HG03354 (cell line): Measurements from ENCODE around the gene KIF18B.

ENCODE experiments used
- ATAC-seq: cut with Tn5 transposase; IDR thresholded peaks from one replicate; pipeline ENCODE4 v1.9.1; 2021; ENCODE audit warnings: mild to moderate bottlenecking; ENCODE audit not compliant: unreplicated experiment, poor library complexity, severe bottlenecking

KIF18B gene

DNA sequence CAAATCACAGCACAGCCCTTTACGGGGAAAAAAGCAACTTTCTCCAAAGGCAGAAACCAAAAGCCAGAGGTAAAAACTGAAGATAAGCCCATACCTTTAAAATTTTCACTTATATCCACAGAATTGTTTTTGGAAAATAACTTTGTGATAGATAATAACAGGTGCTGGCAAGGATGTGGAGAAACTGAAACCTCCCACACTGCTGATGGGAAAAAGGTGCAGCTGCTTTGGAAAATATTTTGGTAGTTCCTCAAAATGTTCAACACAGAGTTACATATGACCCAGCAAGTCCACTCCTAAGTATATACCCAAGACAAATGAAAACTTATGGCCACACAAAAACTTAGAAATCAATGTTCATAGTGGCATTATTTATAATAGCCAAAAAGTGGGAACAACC, 60.6 kb downstream of the KIF18B start:
- ATAC-seq = no peak

GRCh38 chr17:44884941-44885340, 62.6 kb downstream of the KIF18B start:
- ATAC-seq = no peak

DNA sequence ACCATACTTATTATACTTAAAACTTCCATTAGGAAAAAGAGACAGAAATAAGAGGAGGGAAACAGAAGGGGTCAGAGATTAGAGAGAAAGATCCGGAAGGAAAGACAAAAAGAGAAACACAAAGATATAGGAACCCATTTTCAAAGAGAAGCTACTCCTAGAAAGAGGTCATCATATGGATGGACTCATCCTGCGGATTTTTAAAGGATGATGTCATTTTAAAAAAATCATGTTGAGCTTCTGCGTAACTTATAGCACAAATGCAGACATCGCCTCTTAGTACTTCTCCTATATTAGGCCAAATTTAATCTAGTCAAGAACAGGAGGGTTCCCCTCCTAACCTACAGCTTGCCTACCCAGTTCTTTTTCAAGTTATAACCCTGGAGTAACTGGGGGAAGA, 66.4 kb downstream of the KIF18B start:
- ATAC-seq = no peak

DNA sequence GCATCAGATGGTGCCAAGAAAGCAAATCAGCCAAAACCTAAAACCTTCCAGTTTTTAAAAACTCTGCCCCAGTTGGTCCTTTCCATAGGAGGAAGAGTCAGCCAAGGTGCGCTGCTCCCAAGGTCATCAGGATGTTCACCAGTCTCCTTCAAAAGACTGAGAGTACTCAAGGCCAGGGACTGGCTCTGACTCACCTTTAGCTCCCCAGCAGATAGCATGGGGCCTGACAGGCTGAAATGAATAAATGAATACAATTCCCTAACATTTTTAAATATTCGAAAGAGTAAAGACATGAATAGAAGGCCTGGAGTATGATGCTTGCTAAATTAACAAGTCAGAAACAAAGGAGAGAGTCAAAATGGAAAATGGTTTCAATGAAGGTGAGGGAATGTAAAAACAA, 67.5 kb downstream of the KIF18B start:
- ATAC-seq = no peak

DNA sequence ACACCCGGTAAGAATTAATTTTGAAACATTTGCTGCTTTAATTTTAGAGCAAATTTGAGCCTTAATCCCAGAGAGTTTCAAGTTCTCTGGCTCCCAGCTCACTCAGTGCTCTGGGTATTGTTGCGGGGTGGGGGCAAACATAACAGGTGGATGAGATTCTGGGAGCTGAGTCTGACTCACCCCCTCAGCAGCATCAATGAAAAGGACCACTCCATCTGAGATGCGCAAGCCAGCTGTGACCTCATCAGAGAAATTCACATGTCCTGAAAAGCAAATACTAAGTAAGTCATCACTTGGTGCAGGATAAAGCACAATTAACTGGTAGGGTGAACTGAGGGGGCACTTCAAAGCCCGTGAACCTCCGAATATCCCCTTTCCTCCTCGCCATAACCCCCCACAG, 68.2 kb downstream of the KIF18B start:
- no peak for ATAC-seq

DNA sequence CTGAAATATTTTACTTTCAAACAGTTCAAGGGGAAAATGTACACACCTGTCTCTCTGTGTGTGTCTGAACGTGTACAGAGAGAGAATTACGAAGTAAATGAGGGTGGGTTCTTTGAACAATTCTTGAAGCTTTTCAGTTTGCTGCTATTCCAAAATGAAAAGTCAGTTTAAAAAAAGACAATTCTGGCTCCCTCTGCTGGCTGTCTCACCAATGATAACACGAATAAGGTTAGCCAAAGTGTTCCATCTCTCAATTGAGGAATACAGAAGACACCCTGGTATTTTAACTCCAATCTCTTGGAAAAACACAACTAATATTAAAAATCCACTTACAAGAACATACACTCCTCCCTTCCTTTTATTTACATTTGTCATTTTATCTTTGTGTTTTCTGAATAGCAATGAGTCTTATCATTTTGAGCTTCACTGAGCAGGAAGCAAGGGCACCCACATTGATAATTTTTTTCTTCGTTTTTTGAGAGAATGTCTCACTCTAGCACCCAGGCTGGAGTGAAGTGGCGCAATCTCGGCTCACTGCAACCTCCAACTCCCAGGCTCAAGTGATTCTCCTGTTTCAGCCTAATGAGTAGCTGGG, 68.8 kb downstream of the KIF18B start:
- ATAC-seq = no peak

DNA sequence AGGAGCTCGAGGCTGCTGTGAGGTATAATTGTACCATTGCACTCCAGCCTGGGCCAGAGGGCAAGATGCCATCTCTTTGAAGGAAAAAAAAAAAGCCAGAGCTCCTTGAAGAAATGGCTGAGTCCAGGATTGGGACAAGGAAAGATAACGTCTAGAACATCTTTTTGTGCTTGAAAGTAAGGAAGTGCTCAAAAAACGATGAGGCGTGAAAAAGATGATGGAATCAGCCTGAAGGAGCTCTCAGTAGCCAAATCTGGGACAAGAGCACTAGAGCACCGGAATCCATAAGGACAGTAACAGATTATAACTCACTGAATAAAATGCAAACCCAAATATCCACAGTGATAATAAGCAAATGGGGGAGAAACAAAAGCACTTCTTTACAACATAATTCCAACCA, 70.5 kb downstream of the KIF18B start:
- ATAC-seq = no peak

- ATAC-seq = no peak
These were observed 71.8 kb downstream of the KIF18B start for GRCh38 chr17:44875761-44876160.
